ENCODE measurements around the gene INPP5E. TPM values are rescaled to one million over a fixed set of nuclear protein-coding genes. Genes with fewer than 3 reads are reported as not detected.
"Not testable (repeated sequence)": the region's sequence is repeated elsewhere in the genome, so short reads cannot be mapped to it uniquely, and the experiment has no call there.

The INPP5E gene
- total RNA-seq, 4 donors from 2014 or later: 10.2 to 21.3 (median 13.4) TPM

DNA sequence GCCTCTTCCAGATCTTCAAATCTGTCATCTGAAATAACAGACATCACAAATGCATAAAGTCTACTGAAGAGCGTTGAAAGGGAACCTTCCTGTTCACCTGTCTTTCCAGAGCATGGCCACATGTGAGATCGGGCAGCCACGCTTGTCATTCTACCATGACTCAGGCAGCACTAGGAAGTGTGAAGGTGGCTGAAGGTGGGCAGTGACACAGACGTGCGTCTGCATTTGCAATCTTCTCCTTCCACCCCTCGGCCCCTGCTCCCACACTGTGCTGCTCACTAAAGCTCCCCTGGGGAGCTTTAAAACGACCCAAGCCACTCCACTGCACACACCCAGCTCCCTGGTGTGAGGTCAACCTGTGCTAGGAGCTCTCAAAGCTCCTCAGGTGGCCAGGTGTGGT, 31.7 kb downstream of the INPP5E start:
- 90 to 95% methylated on average over 6 to 7 of the region's 7 CpGs for WGBS, 2 donors
- intact Hi-C loops (cut with DNase I): no loop called here
- Histone ChIP-seq H3K27ac (no peak overlapping the region), H3K9me3 (no peaks in the 10 kb centered on the region), H3K27me3 (no peaks in the 10 kb centered on the region), H3K4me1 (peaks cover 17 to 21% of the 10 kb centered on the region in 2 donors), H3K36me3 (peaks cover 11 to 23% of the 10 kb centered on the region in 2 donors), H3K4me3 (replicated peaks in 1 of 3) (no peak overlapping the region)
- TF ChIP-seq CTCF (IDR thresholded peaks at IDR 0.05) (no peak), POLR2A (IDR thresholded peaks at IDR 0.05) (no peak)
- DNase-seq: no peak

DNA sequence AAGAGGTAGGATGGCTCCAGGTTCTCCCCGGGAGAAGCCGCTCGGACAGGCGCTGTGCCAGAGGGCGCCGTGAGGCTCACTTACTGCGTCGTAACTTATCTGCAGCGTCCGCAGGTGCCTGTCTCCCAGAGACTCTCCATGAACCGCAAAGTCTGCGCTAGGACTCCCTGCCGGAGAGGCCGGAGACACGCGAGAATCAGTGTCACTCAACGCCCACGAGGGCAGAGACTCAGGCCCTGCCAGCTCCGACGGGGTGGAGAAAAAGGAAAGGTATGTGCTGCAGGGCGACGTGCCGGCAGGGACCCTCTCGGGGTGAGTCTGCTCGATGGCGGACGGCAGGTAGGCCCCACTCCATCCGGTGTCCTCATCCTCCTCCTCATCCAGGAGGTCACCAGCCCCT, 32.6 kb downstream of the INPP5E start:
- H3K27ac ChIP-seq; intact Hi-C loops (cut with DNase I); H3K4me3 ChIP-seq (replicated peaks in 1 of 3); H3K27me3 ChIP-seq; DNase-seq; H3K9me3 ChIP-seq: not testable (repeated sequence)
- H3K4me1 ChIP-seq: peaks cover 17 to 19% of the 10 kb centered on the region in 2 donors
- peaks cover 8 to 21% of the 10 kb centered on the region in 2 donors for H3K36me3 ChIP-seq
- WGBS, 2 donors: 93 to 96% methylated on average over 18 to 28 of the region's 28 CpGs

GRCh38 chr9:136405904-136406303, 33.7 kb downstream of the INPP5E start:
- H3K27ac ChIP-seq; H3K9me3 ChIP-seq; H3K27me3 ChIP-seq; H3K4me3 ChIP-seq (replicated peaks in 1 of 3); intact Hi-C loops (cut with DNase I); DNase-seq: not testable (repeated sequence)
- Histone ChIP-seq H3K36me3 (peaks cover 8 to 21% of the 10 kb centered on the region in 2 donors), H3K4me1 (peaks cover 7 to 11% of the 10 kb centered on the region in 2 donors)
- 91 to 93% methylated on average over 9 to 10 of the region's 10 CpGs for WGBS, 2 donors

DNA sequence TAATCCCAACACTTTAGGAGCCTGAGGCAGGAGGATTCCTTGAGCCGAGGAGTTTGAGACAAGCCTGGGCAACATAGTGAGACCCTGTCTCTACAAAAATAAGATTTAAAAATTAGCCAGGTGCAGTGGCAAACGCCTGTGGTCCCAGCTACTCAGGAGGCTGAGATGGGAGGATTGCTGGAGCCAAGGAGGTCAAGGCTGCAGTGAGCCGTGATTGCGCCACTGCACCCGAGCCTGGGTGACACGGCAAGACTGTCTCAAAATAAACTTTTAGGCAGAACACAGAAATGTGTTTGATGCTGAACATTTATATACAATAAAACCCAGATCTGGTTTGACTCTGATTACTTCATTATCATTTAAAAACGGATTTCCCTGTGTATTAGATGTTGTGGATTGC, 34.2 kb downstream of the INPP5E start:
- Histone ChIP-seq H3K4me1 (peaks cover 11 to 14% of the 10 kb centered on the region in 2 donors), H3K4me3 (replicated peaks in 1 of 3) (no peak overlapping the region), H3K9me3 (no peaks in the 10 kb centered on the region), H3K36me3 (peaks cover 8 to 21% of the 10 kb centered on the region in 2 donors), H3K27ac (no peak overlapping the region), H3K27me3 (no peaks in the 10 kb centered on the region)
- DNase-seq: no peak
- no peak for TF ChIP-seq CTCF (IDR thresholded peaks at IDR 0.05)
- no peak for TF ChIP-seq POLR2A (IDR thresholded peaks at IDR 0.05)
- WGBS, 2 donors: 92 to 93% methylated on average over 7 of the region's 7 CpGs
- intact Hi-C loops (cut with DNase I): no loop called here

DNA sequence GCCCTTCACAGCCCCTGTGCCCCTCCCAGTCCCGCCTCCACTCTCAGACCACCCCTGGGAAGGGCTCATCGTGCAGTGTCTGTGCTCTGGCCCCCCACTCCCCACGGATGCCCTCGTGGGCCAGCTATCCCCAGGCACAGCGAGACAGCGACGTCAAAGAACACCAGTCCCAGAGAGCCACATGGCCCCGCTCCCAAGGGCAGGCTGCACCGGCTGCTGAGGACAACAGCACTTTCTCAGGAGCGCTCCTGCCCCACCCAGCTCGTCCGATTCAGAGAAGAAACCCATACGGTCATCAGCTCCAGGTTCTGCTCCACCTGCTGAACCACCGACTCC, 34.9 kb downstream of the INPP5E start:
- H3K27ac ChIP-seq: no peak overlapping the region
- DNase-seq: no peak
- H3K9me3 ChIP-seq: no peaks in the 10 kb centered on the region
- peaks cover 13 to 14% of the 10 kb centered on the region in 2 donors for H3K4me1 ChIP-seq
- intact Hi-C loops (cut with DNase I): loop anchor here (5.0 kb wide), 1 partner anchor 33 kb away; the partner anchor contains the start of gene INPP5E
- H3K27me3 ChIP-seq: no peaks in the 10 kb centered on the region
- TF ChIP-seq POLR2A (IDR thresholded peaks at IDR 0.05) (no peak), CTCF (IDR thresholded peaks at IDR 0.05) (no peak)
- no peak overlapping the region for H3K4me3 ChIP-seq (replicated peaks in 1 of 3)
- WGBS, 2 donors: 90 to 91% methylated on average over 7 to 14 of the region's 14 CpGs
- peaks cover 8 to 21% of the 10 kb centered on the region in 2 donors for H3K36me3 ChIP-seq

GRCh38 chr9:136403915-136404800, 35.5 kb downstream of the INPP5E start:
- H3K9me3 ChIP-seq: no peaks in the 10 kb centered on the region
- H3K4me3 ChIP-seq (replicated peaks in 1 of 3): no peak overlapping the region
- peaks cover 10 to 11% of the 10 kb centered on the region in 2 donors for H3K4me1 ChIP-seq
- H3K36me3 ChIP-seq: peaks cover 8 to 21% of the 10 kb centered on the region in 2 donors
- H3K27ac ChIP-seq: no peak overlapping the region
- DNase-seq: no peak
- intact Hi-C loops (cut with DNase I): loop anchor here (5.0 kb wide), 1 partner anchor 33 kb away; the partner anchor contains the start of gene INPP5E
- TF ChIP-seq CTCF (IDR thresholded peaks at IDR 0.05): no peak
- TF ChIP-seq POLR2A (IDR thresholded peaks at IDR 0.05): no peak
- WGBS, 2 donors: 89 to 93% methylated on average over 21 to 22 of the region's 32 CpGs
- H3K27me3 ChIP-seq: no peaks in the 10 kb centered on the region
